GM12878 (cell line): ENCODE results near the gene HEXIM2. TPM values are rescaled to one million over a fixed set of nuclear protein-coding genes. Genes with fewer than 3 reads are reported as not detected.

Experiments used
- ATAC-seq: fragments of 200-7000 bp; cut with Tn5 transposase; 3 replicates; pipeline ENCODE4 v1.9.1; 2020; ENCODE audit warnings: mild to moderate bottlenecking, moderate library complexity
- BruUV-seq: library from RNA; stranded (reverse); fragments of 400-500 nt; replicated peaks from 2 replicates; lab custom pipeline; 2021; lab: Mats Ljungman, UMichigan
- CTCF ChIA-PET: fragments of 300-600 bp; sonication (Branson Sonifier 250); formaldehyde crosslinking; extraction: SDS; loops from one replicate; lab custom pipeline; 2021; ENCODE audit warnings: inconsistent platforms; lab: Yijun Ruan, JAX
- POLR2A ChIA-PET: fragments of 350-600 bp; formaldehyde crosslinking; extraction: SDS; loops from one replicate; lab custom pipeline; 2021; ENCODE audit warnings: inconsistent platforms; lab: Charles Lee
- RAD21 ChIA-PET: fragments of 300-600 bp; sonication (Branson Sonifier 250); formaldehyde crosslinking; loops from one replicate; lab custom pipeline; 2023; ENCODE audit warnings: antibody characterized with exemption; ENCODE audit not compliant: unreplicated experiment; lab: Charles Lee
- SMC1A ChIA-PET: fragments of 300-600 bp; sonication (Branson Sonifier 250); formaldehyde crosslinking; loops from one replicate; lab custom pipeline; 2023; ENCODE audit not compliant: unreplicated experiment, uncharacterized antibody; lab: Charles Lee
- DNase-seq: peaks from one replicate; pipeline ENCODE4 v3.0.0-alpha.2; 2011; ENCODE audit warnings: low read depth, low spot score
- FAIRE-seq: peaks from 3 replicates; lab custom pipeline; 2011; peaks lifted over from hg19 to GRCh38; lab: Jason Lieb, UNC
- H2AFZ ChIP-seq: 2 replicates; pipeline ENCODE4 v1.6.0; 2011; ENCODE audit warnings: low read depth, low read length, control low read depth; ENCODE audit not compliant: control insufficient read depth
- H3K27ac ChIP-seq: 2 replicates; pipeline ENCODE4 v1.5.1; 2011; ENCODE audit warnings: control low read depth; ENCODE audit not compliant: control insufficient read depth, insufficient read depth
- H3K27me3 ChIP-seq, 2 experiments: replicated peaks in 1 of 2; 2 replicates each; pipeline versions ENCODE4 v1.6.0 to v1.6.1; 2011; ENCODE audit warnings: low read length in 1 of 2; ENCODE audit not compliant: control insufficient read depth in 2 of 2, insufficient read depth in 2 of 2
- H3K36me3 ChIP-seq, 2 experiments: 2 replicates each; pipeline ENCODE4 v1.5.1; 2011; ENCODE audit warnings: low read length in 1 of 2; ENCODE audit not compliant: control insufficient read depth in 2 of 2, insufficient read depth in 2 of 2
- H3K4me1 ChIP-seq: 2 replicates; pipeline ENCODE4 v1.6.1; 2011; ENCODE audit warnings: mild to moderate bottlenecking, low read length, moderate library complexity, mixed read lengths; ENCODE audit not compliant: control insufficient read depth, insufficient read depth
- H3K4me2 ChIP-seq: 2 replicates; pipeline ENCODE4 v1.6.0; 2011; ENCODE audit warnings: control low read depth; ENCODE audit not compliant: control insufficient read depth, insufficient read depth
- H3K4me3 ChIP-seq: fragments of 200-600 bp; sonication (generic); 2 replicates; pipeline ENCODE4 v1.5.1; 2016
- H3K79me2 ChIP-seq: 2 replicates; pipeline ENCODE4 v1.6.0; 2011; ENCODE audit warnings: low read length; ENCODE audit not compliant: control insufficient read depth, insufficient read depth
- H3K9ac ChIP-seq: 2 replicates; pipeline ENCODE4 v1.8.0; 2011; ENCODE audit warnings: low read length, control low read depth, mixed read lengths; ENCODE audit not compliant: control insufficient read depth, insufficient read depth
- H3K9me3 ChIP-seq: replicated peaks from 3 replicates; pipeline ENCODE4 v1.5.1; 2011; ENCODE audit warnings: mild to moderate bottlenecking, low read length; ENCODE audit not compliant: control insufficient read depth, insufficient read depth
- H4K20me1 ChIP-seq: 2 replicates; pipeline ENCODE4 v1.6.0; 2011; ENCODE audit not compliant: control insufficient read depth, insufficient read depth
- CBX3 ChIP-seq: fragments of 200-600 bp; sonication (generic); IDR thresholded peaks from 2 replicates; pipeline ENCODE4 v1.6.1; 2016; ENCODE audit warnings: low read depth, borderline replicate concordance
- CREM ChIP-seq: IDR thresholded peaks from 2 replicates; pipeline ENCODE4 v1.6.1; 2014; ENCODE audit warnings: antibody characterized with exemption, low read depth
- FOXK2 ChIP-seq: fragments of 450-650 bp; IDR thresholded peaks from 2 replicates; pipeline ENCODE4 v1.6.1; 2017; ENCODE audit warnings: mild to moderate bottlenecking, moderate library complexity
- LARP7 ChIP-seq: fragments of 450-650 bp; IDR thresholded peaks from 2 replicates; pipeline ENCODE4 v1.6.1; 2017; ENCODE audit warnings: mild to moderate bottlenecking
- NFXL1 ChIP-seq: fragments of 450-650 bp; IDR thresholded peaks from 2 replicates; pipeline ENCODE4 v1.6.1; 2017; ENCODE audit warnings: antibody characterized with exemption, mild to moderate bottlenecking, borderline replicate concordance
- NR2C2 ChIP-seq: IDR thresholded peaks from 2 replicates; pipeline ENCODE4 v1.6.1; 2011; ENCODE audit warnings: borderline replicate concordance, low read depth; ENCODE audit not compliant: control insufficient read depth, insufficient read length
- RFX5 ChIP-seq: IDR thresholded peaks from 2 replicates; pipeline ENCODE4 v1.6.1; 2011; ENCODE audit warnings: low read depth, low read length, improper control_type of control experiment
- SMAD5 ChIP-seq: IDR thresholded peaks from 2 replicates; pipeline ENCODE4 v1.6.1; 2016; ENCODE audit warnings: antibody characterized with exemption, low read depth
- SRF ChIP-seq, 2 experiments: IDR thresholded peaks; 2 replicates each; pipeline ENCODE4 v1.6.1; 2011; ENCODE audit warnings: low read depth in 2 of 2, low read length in 2 of 2, mild to moderate bottlenecking in 1 of 2, moderate library complexity in 1 of 2
- TAF1 ChIP-seq: IDR thresholded peaks from 2 replicates; pipeline ENCODE4 v1.6.1; 2011; ENCODE audit warnings: mild to moderate bottlenecking, low read depth, low read length, borderline replicate concordance
- in situ Hi-C: fragments of 300-500 bp; cut with MboI; formaldehyde crosslinking; loops from 9 replicates; pipeline ENCODE4 v1.14.3; 2018; ENCODE audit warnings: mixed read lengths
- intact Hi-C: fragments of 100-400 bp; cut with micrococcal nuclease; formaldehyde crosslinking; loops from one replicate; pipeline ENCODE4 v1.14.2; 2022; ENCODE audit not compliant: unreplicated experiment
- polyA plus RNA-seq, 11 experiments: library from polyadenylated mRNA; depleted of rRNA in 4 of 11; unstranded in 6 of 11; stranded (reverse) in 5 of 11; fragments of >200 nt; fragmentation: Nextera tagmentation in 4 of 11; fragmentation: Illumina TruSeq in 1 of 11; extraction: Ambion mirVana in 4 of 11; extraction: Trizol in 1 of 11; gene quantifications; 1 replicate in 1 of 11; 2 replicates in 10 of 11; pipeline versions ENCODE4 v1.2.1 to v1.2.3, GENCODE V29; 2011 to 2016; ENCODE audit warnings: inconsistent platforms in 2 of 11, missing spikeins in 2 of 11, low read depth in 1 of 11
- total RNA-seq, 4 experiments: library from RNA; depleted of rRNA in 3 of 4; stranded (reverse); fragments of >200 nt in 3 of 4; fragmentation: Illumina TruSeq in 1 of 4; extraction: Trizol in 1 of 4; gene quantifications; 2 replicates each; pipeline versions ENCODE4 v1.2.1 to v1.2.3, GENCODE V29; 2013 to 2021
- TF ChIP-seq, protein P1 (sequence below): fragments of 150-350 bp; IDR thresholded peaks from 2 replicates; pipeline ENCODE4 v1.6.1; 2016; ENCODE audit warnings: low read depth, low read length
- TF ChIP-seq, protein P2 (sequence below): IDR thresholded peaks from 2 replicates; pipeline ENCODE4 v1.6.1; 2012; ENCODE audit warnings: low read depth, low read length, improper control_type of control experiment
- TF ChIP-seq, protein P3 (sequence below): fragments of 450-650 bp; IDR thresholded peaks from 2 replicates; pipeline ENCODE4 v1.6.1; 2016; ENCODE audit warnings: mild to moderate bottlenecking

HEXIM2 gene
- total and polyA plus RNA-seq, 10 of the 15 experiments (the other 5 are each of a cell fraction or from before 2014, with no cell fraction given) = 0.10 to 10.3 (median 6.4) TPM

DNA sequence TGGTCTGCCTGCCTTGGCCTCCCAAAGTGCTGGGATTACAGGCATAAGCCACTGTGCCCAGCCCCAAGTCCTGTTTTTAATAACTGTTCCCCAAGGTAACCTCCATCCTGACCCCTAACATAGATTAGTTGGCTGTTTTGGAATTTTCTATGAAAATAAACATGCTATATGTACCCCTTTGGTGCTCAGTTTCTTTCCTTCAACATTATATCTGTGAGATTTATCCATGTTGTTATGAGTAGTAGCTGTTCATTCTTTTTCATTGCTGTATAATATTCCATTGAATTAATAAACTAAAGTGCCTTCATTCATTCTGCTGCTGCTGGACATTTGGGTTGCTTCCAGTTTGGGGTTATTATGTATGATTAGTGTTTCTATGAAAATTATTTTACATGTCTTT, 33.7 kb downstream of the HEXIM2 start:
- no peak overlapping the region for H3K4me2 ChIP-seq
- no peak overlapping the region for H3K4me3 ChIP-seq
- no peaks in the 10 kb centered on the region for H4K20me1 ChIP-seq
- intact Hi-C loops = no loop called here
- H3K9me3 ChIP-seq = no peaks in the 10 kb centered on the region; the same call in 2 of the 3 replicates
- ATAC-seq = no peak
- no peaks in the 10 kb centered on the region for H3K27me3 ChIP-seq
- TF ChIP-seq, protein P1, sequence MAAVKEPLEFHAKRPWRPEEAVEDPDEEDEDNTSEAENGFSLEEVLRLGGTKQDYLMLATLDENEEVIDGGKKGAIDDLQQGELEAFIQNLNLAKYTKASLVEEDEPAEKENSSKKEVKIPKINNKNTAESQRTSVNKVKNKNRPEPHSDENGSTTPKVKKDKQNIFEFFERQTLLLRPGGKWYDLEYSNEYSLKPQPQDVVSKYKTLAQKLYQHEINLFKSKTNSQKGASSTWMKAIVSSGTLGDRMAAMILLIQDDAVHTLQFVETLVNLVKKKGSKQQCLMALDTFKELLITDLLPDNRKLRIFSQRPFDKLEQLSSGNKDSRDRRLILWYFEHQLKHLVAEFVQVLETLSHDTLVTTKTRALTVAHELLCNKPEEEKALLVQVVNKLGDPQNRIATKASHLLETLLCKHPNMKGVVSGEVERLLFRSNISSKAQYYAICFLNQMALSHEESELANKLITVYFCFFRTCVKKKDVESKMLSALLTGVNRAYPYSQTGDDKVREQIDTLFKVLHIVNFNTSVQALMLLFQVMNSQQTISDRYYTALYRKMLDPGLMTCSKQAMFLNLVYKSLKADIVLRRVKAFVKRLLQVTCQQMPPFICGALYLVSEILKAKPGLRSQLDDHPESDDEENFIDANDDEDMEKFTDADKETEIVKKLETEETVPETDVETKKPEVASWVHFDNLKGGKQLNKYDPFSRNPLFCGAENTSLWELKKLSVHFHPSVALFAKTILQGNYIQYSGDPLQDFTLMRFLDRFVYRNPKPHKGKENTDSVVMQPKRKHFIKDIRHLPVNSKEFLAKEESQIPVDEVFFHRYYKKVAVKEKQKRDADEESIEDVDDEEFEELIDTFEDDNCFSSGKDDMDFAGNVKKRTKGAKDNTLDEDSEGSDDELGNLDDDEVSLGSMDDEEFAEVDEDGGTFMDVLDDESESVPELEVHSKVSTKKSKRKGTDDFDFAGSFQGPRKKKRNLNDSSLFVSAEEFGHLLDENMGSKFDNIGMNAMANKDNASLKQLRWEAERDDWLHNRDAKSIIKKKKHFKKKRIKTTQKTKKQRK = no peak
- TF ChIP-seq LARP7 = no peak
- no peak for TF ChIP-seq TAF1
- TF ChIP-seq, protein P2, sequence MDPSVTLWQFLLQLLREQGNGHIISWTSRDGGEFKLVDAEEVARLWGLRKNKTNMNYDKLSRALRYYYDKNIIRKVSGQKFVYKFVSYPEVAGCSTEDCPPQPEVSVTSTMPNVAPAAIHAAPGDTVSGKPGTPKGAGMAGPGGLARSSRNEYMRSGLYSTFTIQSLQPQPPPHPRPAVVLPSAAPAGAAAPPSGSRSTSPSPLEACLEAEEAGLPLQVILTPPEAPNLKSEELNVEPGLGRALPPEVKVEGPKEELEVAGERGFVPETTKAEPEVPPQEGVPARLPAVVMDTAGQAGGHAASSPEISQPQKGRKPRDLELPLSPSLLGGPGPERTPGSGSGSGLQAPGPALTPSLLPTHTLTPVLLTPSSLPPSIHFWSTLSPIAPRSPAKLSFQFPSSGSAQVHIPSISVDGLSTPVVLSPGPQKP = no peak
- TF ChIP-seq RFX5 = no peak
- TF ChIP-seq CBX3 = no peak
- TF ChIP-seq CREM = no peak
- no peak for TF ChIP-seq NFXL1
- no peak for TF ChIP-seq SMAD5
- no peak for TF ChIP-seq FOXK2
- TF ChIP-seq NR2C2 = no peak
- TF ChIP-seq SRF (IDR thresholded peaks at IDR 0.05; ENCODE audit: low read depth in 2 of 2, low read length in 2 of 2) = no peak
- TF ChIP-seq, protein P3, sequence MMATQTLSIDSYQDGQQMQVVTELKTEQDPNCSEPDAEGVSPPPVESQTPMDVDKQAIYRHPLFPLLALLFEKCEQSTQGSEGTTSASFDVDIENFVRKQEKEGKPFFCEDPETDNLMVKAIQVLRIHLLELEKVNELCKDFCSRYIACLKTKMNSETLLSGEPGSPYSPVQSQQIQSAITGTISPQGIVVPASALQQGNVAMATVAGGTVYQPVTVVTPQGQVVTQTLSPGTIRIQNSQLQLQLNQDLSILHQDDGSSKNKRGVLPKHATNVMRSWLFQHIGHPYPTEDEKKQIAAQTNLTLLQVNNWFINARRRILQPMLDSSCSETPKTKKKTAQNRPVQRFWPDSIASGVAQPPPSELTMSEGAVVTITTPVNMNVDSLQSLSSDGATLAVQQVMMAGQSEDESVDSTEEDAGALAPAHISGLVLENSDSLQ = no peak
- TF ChIP-seq, all 136 proteins: peak for 0
- no peak overlapping the region for H3K9ac ChIP-seq
- in situ Hi-C loops = loop anchor here (5.0 kb wide), 1 partner anchor 58 kb away; the partner anchor contains the start of gene ACBD4
- no peak overlapping the region for H3K27ac ChIP-seq
- no peak for DNase-seq
- no peak overlapping the region for H2AFZ ChIP-seq
- ChIA-PET SMC1A (interaction anchor here (1.1 to 5.0 kb wide), 3 partner anchors 13 to 59 kb away, joined by 4 to 72 read pairs (median 17); partner anchors contain the start of gene ACBD4), POLR2A (interaction anchor here (1.0 to 1.3 kb wide), 3 partner anchors 23 to 60 kb away, joined by 3 to 7 read pairs (median 4); partner anchors contain the start of gene ACBD4), CTCF (interaction anchor here (1.4 to 12.8 kb wide), 3 partner anchors 43 to 275 kb away, joined by 3 to 291 read pairs (median 189); partner anchors contain the start of genes ACBD4, HEXIM1 and PLCD3), RAD21 (interaction anchor here (4.9 to 8.6 kb wide), 2 partner anchors 45 to 59 kb away, joined by 76 to 108 read pairs; partner anchors contain the start of genes ACBD4 and HEXIM1)
- BruUV-seq = no TSS peak
- peaks cover 8% of the 10 kb centered on the region for H3K4me1 ChIP-seq
- H3K79me2 ChIP-seq = no peaks in the 10 kb centered on the region
- no peaks in the 10 kb centered on the region for H3K36me3 ChIP-seq
- FAIRE-seq = no peak
